Measurements from ENCODE around the gene TRPM5.

GRCh38 chr11:2452321-2453012 lies 8.2 kb upstream of the TRPM5 start:
- TF ChIP-seq CTCF (IDR thresholded peaks at IDR 0.05; ENCODE audit: low read length) (no peak), EZH2phosphoT487 (IDR thresholded peaks at IDR 0.05; ENCODE audit: low read length) (no peak)

Data from MM.1S (cell line).